ENCODE data around the gene RBM38.

DNA sequence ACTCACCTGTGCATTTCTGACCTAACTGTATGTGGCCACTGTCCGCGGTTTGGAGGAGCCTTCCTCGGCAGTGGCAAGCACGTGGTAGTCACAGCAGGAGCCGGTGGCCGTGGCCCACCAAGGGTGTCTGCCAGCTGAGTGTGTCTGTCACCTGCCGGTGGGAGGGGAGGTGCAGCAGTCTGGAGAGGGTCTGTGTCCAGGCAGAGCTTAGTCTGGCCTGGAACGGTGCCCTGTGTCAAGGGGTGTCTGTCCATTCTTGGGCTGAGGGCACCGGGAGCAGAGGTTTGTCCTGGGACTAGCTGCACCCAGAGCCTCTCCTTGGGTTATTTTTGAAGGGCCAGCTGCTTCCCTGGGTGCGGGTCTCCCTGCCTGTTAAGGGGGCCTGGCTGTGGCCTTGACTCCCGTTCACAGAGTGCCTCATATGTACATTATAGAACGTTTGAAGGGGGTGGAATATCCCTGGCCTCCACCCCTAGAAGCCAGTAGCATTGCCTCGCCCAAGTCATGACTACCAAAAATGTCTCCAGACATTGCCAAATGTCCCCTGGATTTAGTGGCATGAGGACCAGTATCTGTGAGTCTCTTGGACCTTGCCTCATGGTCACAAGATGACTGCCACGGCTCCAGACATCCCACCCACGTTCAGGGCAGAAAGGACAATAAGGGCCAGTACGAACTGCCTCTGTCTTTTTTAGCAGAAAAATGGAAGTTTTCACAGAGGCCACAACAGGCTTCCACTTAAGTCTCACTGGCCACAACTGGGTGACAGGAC is 5.2 kb downstream of the RBM38 start:
- TF ChIP-seq, protein P1, sequence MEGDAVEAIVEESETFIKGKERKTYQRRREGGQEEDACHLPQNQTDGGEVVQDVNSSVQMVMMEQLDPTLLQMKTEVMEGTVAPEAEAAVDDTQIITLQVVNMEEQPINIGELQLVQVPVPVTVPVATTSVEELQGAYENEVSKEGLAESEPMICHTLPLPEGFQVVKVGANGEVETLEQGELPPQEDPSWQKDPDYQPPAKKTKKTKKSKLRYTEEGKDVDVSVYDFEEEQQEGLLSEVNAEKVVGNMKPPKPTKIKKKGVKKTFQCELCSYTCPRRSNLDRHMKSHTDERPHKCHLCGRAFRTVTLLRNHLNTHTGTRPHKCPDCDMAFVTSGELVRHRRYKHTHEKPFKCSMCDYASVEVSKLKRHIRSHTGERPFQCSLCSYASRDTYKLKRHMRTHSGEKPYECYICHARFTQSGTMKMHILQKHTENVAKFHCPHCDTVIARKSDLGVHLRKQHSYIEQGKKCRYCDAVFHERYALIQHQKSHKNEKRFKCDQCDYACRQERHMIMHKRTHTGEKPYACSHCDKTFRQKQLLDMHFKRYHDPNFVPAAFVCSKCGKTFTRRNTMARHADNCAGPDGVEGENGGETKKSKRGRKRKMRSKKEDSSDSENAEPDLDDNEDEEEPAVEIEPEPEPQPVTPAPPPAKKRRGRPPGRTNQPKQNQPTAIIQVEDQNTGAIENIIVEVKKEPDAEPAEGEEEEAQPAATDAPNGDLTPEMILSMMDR (IDR thresholded peaks at IDR 0.05) = no peak
- no peak for TF ChIP-seq POLR2A (IDR thresholded peaks at IDR 0.05)

Data from thyroid gland (tissue), 4 donors.